ENCODE measurements around the gene EFNB2.

The EFNB2 gene

DNA sequence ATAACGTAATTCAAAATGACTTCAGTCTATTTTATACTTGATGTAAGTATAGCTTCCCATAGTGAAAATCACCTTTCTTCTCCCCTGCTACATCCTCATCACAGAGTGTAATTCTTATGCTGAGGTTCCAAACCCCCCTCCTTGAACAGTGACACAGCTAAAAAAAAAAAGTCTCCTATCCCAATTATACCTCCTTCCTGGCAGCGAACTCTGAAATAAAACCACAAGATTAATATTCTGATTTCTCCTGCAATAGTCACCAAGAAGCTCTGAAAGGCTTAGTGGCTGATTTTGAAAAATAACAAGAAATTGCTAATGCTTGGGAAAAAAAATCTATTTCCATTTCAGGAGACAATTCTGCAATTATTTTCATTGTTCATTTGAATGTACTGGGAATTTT lies 36.3 kb downstream of the EFNB2 start:
- DNase-seq = no peak

DNA sequence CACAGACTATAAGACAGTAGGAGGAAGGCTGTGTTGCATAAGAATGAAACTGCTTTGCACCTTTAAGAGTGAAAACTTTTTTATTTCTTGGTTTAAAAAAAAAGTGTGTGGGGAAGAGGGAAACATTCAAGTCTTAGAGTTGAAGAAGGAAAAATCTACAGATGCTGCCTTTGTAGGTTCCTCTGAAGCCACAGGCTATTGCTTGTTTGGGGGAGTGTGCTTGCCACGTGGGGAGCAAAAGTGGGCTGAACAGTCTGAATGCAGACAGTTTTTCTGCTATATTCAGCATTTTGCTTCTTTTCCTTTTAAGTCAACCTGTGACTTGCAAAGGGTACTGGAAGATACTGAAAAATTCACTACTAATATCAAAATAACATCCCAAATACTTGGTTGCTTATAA lies 36.9 kb downstream of the EFNB2 start:
- no peak for DNase-seq

DNA sequence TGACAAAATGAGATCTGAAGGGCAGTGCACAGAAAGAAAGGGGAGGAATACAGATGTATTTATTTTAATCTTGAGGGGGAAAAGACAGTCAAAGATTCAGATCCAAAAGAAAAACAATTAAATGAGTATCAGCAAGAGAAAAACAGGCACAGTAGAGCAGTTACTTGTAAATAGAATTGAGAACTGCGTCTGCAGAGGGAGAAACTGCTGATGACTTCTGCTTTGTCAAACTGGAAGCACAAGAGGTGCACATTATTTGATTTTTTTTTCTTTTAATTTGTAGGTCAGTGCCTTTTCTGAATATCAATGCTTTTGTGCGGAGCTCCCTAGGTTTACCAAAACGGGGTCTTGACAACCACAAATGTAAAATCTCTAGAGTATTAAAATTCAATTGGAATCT lies 37.3 kb downstream of the EFNB2 start:
- DNase-seq = no peak

DNA sequence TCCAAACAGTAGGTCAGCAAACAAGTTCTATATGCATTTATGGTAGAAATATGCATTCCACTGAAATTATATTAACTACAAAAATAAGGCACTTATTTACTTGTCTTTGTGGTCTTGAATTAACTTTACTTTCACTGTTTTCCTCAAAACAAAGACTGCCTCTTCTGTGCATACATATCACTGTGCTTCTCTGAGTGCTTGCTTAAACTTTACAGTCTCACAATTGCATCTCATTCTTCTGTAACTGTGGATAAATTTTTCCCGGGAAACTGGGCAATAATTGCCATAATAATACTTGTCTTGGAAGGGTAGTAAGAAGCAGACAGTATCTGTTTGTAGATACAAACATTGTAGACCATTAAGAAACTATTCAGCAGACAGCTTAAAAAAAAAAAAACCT lies 38.4 kb downstream of the EFNB2 start:
- DNase-seq = no peak

DNA sequence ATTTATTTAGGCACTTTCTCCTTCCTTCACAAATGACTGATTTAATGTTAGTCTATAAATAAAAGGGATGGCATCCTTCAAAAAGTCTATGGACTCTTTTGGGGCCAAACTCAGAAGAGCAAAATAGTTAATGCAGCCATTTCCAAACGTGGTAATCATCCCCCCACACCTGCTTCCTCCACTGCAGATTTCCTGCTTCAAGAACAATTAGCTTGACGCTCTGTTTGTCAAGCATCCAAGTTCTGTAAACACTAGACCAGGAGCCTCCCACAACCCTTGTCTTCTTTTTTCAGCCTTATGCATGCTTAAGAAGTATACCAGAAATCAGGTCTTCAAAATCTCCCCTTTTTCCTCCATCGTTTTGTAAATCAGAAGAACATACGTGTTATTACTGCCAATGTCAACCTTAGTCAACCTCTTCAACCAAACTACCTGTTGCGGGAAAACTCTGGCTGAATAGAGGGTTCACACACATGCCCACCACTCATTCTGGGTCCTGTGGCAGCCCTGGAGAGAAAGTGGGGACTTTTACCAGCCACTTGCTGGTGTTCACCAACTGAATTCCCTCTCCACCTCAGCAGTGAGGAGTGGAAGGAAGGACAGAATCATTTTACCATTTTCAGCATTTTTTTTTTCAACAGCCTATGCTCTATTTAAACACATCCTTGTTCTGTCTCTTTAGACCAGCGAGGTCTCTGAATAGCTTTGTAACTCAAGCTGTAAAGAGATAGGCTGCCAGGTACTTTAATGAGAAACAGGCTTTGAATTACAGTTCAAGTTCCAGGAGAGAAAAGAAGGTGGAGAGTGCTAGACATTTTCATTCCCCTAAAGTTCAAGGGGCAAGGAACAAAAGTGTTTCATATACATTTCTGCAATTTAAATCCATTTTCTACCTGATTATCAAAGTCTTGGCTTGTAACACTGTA lies 39.1 kb downstream of the EFNB2 start:
- no peak for DNase-seq

DNA sequence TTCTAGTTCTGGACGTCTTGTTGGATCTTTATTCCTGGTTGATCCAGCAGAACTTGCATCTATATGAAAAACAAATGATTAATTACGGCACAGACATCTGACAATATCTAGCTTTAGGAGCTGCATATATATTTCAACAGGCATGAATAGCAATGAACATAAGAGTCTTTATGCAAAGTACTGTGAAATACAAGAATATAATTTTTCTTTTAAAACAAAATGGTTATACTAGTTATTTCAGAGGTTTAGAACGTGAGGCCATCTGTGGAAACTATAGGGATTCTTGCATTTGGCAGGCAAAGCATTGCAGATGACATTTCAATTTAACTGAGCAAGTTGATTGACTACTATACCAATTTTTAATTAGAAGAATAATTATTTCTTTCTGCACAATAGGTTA lies 40.5 kb downstream of the EFNB2 start:
- no peak for DNase-seq

DNA sequence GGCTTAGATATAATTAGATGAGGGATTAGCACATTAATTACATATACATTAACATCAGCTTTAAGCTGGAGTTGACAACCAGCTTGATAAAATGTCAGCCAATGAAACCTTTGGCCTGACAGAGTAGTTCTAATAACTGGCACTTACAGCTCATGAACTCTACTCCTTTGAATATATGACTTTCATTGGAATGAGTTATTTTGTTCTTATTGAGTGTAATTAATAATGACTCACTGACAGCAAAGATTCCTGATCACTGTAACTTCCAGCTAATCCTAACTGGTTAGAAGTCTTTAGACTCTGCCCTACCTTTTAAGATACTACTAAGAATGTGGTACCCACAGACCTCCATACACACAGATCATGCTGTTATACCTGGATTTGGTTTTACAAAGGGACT lies 41.0 kb downstream of the EFNB2 start:
- DNase-seq = no peak

DNA sequence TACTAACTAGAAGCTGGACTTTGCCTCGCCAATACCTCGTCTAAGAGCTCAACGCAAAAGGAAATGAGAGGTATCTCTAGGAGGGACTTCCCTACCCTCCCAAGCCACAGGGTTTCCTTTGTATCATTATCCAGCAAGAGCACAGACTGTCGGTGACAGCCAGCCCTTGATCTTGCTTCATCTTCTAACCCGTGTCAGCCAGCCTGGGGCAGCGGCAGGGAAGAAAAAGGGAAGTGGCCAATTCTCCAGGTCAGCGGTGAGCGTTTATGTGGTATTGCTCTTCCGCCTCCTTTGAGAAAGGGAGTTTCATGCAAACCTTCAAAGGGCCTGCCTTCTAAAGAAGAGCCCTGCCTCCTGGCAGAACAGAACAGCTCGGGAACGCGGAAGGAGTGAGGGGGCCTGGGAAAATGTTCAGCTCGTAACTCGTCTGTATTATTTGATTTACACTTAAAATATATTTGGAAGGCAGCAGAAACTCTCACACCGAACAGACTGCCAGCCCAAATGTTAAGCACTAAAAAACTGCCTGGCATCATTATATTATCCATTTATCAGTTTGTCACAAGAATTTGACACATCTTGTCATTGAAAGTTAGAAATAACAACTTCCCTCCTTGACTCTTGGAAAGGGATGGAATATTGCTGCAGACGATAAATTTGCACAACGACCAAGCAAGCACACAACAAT lies 41.8 kb downstream of the EFNB2 start:
- no peak for DNase-seq

DNA sequence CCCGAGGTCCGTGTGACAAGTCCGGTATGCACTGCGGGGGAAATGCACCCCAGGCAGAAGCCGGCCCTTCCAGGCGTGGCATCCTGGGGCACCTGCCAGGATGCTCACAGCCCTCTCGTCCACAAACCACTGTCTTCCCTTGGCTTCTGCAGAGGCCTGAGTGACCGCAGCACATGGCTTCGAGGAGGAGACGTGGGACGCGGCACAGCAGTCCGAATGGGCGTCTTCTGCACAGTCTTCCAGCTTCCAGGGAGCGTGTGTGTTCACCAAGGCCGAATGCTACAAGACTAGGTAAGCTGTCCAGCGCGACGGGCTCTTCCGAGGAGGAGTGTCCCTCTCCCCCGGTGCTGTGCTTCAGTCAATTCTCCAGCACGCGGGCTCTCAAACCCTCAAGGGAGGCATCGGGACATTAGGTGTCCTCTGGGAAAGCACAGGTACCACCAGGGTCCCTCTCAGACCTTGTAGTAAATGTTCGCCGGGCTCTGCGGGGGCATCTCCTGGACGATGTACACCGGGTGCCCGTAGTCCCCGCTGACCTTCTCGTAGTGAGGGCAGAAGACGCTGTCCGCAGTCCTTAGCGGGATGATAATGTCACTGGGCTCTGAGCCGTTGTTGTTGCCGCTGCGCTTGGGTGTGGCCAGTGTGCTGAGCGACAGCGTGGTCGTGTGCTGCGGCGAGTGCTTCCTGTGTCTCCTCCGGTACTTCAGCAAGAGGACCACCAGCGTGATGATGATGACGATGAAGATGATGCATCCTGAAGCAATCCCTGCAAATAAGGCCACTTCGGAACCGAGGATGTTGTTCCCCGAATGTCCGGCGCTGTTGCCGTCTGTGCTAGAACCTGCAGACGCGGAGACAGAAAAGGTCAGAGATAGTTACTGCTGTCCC lies 42.6 kb downstream of the EFNB2 start:
- no peak for DNase-seq

DNA sequence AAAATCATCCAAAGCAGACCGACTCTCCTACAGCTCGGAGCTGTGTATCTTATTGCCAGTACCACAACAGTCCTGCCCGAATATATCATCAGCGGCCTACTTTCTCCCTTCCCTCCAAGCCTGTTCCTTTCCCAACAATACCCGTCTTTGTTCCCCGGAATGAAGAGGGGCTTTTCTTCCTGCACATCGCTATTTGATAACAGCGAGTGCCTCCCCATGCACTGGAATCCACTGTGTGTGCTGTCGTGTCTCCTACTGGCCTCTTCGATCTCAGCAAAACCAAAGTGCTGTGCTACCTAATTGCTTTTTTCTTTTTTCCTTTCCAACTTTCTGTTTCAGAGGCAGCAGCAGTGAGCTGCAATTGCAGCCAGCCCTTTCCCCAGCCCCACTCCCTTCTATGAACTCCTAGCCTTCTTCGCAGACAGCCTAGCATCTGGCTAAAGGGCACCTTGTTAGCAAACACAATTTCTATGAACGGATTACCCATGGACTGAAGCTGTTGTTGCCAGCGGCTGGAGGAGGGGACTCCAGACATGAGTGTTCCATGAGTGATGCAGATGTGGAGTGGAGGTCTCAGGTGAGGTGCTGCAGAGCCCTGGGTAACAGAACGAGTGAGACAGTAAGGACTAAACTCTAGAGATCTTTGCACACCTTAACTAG lies 43.4 kb downstream of the EFNB2 start:
- no peak for DNase-seq

DNA sequence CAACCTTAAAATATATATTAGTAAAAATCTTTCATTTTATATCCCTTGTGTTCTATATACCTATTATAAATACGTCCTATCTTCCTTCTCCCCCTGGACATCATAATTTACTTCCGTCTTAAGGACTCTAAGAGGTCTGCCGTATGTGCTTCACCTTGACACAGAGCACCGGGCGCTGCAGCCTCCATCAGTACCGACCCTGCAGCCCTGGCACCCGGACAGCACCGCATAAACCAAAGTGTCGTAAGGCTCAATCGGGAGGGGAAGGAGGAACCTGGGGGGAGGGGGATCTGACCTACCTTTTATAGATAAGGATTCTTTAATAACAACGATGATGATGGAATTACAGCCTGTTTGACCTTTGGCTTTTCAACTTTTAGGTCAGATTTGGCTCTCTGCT lies 44.0 kb downstream of the EFNB2 start:
- DNase-seq = no peak

DNA sequence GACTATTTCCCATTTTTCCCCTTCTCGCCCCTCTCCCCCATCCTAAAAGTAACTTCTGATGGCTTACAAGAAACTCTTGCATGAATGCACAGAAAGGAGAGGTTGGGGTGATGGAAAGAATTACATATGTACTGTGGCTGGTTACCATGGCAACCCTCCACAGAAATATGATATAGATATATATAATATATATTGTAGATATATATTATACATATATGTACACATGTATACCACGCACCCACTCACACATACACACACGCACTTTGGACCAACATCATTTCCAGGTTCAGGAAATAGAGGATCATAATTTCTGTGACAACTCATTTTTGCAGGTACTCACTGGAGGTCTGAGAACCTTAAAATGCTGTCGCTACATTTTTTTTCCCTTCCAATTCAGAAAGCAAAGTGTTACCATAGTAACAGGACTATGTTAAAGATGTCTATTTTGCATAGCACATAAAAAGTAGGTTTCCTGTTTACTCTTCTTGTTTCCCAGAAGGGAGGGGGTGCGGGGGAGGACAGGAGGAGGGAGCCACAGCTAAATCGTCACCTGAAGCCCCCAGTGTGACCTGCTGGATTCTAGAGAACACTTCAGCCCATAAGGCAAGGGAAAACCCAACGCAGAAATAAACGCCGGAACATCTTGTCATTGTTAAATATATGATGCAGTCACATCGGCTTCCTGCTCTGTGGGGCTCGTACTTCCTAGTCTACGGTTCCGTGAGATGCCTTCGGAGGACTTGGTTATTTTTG lies 44.7 kb downstream of the EFNB2 start:
- no peak for DNase-seq

DNA sequence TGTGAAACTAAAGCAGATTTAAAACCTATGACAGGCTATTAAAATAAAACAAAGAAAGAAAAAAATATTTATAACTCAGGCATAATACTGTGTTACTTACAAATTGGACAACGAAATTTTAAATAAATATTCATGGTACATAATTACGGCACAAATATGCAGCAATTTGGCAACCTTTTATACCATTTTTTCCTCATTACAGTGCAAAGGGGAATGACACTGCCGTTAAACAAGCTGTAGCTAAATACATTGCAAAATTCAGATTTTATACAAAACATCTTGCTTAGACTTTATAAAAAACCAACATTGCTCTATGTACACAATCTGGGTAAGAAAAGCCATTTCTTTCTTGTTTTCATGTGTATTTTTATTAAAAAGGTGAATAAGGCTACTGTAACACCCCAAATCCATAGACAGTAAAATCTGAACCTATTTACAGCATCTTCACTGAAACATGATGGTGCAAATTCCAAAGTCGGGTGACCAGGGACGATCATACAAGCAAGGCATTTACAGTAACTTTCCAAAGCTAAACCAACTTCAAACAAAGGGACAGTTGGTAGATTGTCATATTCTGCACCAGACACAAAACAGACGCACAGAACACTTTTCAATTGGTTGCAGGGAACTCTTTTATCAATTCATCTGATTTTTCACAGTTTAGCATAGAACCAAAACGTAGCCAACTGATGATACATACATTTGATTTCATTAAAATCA lies 45.5 kb downstream of the EFNB2 start:
- DNase-seq = no peak

DNA sequence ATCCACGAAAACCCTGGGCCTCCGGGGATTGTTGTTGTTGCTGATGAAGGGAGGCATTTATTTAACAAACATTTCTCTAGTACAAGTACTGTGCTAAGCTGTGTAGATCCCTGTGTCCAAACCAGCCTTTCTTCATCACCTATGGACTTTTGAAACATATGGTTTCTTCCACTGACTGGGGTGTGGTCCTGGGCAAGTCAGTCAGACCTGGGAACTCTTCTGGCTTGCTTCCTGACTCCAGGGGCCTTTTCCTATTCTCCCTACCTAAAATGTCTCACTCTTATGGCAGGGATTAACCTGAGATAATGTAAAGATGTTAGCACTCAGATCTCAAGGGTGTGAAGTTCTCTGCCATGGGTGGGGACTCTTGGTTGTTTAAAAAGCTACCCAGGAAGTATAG lies 46.8 kb downstream of the EFNB2 start:
- no peak for DNase-seq

DNA sequence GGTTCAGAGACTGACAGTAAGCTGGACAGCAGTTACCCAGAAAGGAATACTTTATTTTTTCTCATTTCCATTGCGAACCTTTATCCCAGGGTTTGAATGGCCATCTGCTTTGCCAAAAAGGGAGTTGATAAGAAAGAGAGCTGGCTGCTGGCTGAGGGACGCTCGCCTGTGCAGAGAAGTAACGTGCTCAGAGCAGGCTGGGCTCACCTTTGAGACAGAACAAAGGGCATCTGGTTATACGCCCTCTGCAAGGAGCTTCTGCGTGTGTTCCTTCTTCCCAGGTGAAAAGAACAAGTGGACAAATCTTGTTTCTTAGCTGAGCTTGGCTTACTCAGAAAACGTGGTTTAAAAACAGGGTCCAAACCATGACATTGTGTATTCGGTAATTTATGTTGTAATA lies 47.4 kb downstream of the EFNB2 start:
- no peak for DNase-seq

DNA sequence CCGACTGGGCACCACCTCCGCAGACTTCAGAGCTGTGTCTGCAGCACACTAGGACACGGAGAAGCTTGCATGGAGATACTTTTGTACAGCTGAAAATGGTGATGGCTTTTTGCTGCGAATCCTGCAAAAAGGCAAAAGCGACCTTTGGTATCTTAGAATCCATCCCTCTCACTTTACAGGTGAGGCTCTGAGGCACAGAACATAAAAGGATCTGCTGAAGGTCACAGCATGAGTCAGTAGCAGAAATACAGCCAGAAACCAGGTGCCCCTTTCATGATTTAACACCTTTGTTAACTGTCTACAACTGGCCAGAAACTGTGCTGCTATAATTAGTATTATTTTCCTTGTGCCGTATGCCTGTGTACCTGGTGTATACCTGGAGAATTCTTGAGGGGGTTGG lies 48.3 kb downstream of the EFNB2 start:
- DNase-seq = no peak

DNA sequence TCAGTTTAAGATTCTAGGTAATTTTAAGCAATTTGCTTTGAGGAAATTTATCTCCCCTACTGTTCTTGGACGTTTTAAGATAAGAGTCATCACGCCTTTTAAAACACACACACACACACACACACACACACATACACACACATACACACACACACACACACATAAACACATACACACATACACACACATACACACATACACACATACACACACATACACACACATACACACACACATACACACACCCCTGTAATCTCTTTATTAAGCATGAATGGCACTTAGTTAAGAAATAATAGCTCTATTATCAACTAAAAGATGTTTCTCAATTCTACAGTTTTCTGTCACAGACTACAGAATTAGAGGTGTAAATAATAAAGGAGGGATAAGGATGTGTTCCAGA lies 49.2 kb downstream of the EFNB2 start:
- no peak for DNase-seq

DNA sequence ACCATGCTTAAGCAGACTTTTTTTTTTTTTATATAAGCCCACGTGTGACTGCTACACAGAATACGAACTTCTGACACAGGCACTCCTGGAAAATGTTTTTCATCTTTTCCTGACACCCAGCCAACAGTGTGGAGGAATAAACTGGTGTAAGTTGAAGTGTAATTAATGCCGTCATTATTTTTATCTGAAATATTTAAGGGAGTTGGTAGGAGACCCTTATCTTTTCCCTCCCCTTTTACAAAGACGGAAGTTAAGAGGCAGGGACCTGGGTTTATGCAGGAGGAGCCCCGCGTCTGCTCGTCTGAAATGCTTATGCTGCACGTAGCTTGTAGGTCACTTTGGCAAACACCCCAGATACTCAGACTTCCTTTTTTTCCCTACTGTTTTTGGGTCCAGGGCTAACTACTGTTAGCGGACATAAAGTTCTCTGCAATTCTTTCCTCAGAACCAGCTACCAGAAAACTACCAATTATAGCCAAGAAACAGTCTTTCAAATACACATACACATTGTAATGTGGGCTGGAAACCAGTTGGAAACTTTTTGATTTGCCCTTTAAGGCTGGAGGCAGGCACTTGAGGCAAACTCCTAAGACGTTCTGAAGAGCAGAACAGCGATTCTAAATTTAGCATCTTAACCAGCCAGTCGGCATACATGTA lies 50.8 kb downstream of the EFNB2 start:
- no peak for DNase-seq

DNA sequence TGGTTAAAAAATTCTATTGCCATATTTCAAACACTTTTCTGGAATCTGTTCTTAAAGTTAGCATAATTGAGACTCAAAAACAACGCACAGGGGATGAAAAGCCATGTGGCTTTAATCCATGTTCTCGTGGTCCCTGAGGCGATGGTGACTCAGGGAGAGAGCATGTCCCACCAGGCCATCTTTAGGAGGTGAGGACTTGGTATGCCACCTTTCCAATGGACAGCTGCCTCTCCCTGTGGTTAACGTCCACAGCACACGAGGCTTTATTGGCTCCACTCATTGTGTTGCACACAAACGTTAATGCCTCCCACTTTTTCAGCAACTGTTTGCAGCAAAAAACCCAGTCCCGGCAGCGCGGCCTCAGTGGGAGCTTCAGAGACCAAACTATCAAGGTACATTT lies 51.4 kb downstream of the EFNB2 start:
- no peak for DNase-seq

DNA sequence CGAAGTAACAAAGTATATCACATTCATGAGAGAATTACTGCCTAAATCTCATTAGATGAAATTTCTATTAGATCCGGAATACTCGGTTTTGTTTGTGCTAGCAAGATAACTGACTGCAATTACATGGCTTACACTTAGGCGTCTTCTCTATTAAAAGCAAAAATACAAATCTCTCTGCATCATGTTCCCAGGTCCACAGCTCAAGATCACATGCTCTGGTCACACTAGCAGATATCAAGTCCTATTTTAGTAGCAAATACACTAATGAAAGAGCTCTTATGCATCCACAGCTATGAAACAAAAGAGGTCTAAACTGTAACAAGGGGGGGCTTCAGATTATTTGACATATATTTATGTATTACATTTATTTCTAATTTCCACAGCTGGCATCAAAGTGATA lies 53.5 kb downstream of the EFNB2 start:
- no peak for DNase-seq

DNA sequence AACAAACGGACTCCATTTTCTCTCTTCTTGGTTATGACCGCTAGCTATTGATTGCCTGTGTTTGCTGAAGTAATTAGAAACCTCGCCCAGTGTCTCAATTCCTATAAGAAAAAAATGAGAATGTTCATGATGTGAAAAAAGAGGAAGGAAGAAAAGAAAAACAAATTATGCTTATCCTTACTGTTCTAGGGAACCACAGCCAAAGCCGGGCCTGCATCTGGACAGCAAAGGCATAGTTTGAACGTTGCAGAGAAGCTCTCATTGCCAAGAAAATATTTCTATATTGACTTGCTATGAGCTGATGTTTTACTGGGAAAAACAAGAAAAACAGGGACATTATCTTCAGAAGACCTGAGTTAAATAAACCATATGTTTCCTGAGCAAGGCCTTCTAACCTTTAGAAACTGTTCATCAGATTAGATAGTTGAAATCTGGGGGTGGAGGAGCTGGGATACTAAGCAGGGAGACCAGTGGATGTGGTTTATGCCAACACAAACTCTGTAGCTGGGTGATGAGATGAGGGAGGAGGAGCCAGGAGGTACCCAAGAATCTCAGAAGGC lies 55.0 kb downstream of the EFNB2 start:
- DNase-seq = no peak

All from GOT3 (cell line).